SH-SY5Y (cell line): Measurements from ENCODE around the gene MUC3A.

Experiments used
- GATA2 ChIP-seq: IDR thresholded peaks from 2 replicates; pipeline ENCODE4 v1.6.1; 2011; ENCODE audit warnings: mild to moderate bottlenecking, low read depth, low read length
- GATA3 ChIP-seq: IDR thresholded peaks from 2 replicates; pipeline ENCODE4 v1.6.1; 2011; ENCODE audit warnings: low read depth, mild to moderate bottlenecking, low read length, moderate library complexity

DNA sequence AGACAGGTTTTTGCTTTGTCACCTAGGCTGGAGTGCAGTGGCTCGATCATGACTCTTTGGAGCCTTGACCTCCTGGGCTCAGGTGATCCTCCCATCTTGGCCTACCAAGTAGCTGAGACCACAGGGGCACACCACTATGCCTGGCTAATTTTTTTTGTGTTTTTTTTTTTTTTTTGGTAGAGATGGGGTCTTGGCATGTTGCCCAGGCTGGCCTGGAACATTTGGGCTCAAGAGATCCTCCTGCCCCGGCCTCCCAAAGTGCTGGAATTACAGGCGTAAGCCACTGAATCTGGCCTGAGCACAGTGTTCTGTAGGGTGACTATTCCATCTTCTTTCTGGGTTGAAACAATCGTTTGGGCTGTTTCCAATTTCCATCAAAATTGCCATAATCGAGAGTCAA, 1.5 kb upstream of the MUC3A start:
- no peak for TF ChIP-seq GATA2
- TF ChIP-seq GATA3: no peak
